Measurements from ENCODE around the gene AXIN1. TPM values are rescaled to one million over a fixed set of nuclear protein-coding genes. Genes with fewer than 3 reads are reported as not detected.

Gene AXIN1
- total and polyA plus RNA-seq, 2 of the 8 experiments (the other 6 are each of a cell fraction or from before 2014, with no cell fraction given): 12.5 to 41.9 TPM

- no peak overlapping the region for H4K8ac ChIP-seq (ENCODE audit: extremely low read depth, insufficient read depth, low read length)
- 94% methylated on average over 31 of the region's 33 CpGs; no CpG with 5 or more reads in 1 of the 2 experiments for WGBS, 2 experiments (ENCODE audit: extremely low coverage in 1 of 2, insufficient coverage in 1 of 2, insufficient read length in 1 of 2, insufficient replicate concordance in 2 of 2, low coverage in 1 of 2, low lambda C conversion rate in 2 of 2, missing lambda C conversion rate in 1 of 2)
- no peaks in the 10 kb centered on the region for H3K23me2 ChIP-seq (ENCODE audit: low read depth, low read length)
- H3K79me2 ChIP-seq (ENCODE audit: control insufficient read depth in 1 of 2, insufficient read depth in 2 of 2, low read length in 2 of 2): no peaks in the 10 kb centered on the region
- H3K23ac ChIP-seq (ENCODE audit: insufficient read length): no peak overlapping the region
- H3K79me1 ChIP-seq (ENCODE audit: low read depth, low read length): no peaks in the 10 kb centered on the region; the same call in 1 of the 2 replicates
- no peaks in the 10 kb centered on the region for H3K4me1 ChIP-seq (replicated peaks in 1 of 4; ENCODE audit: control insufficient read depth in 3 of 4, insufficient read depth in 4 of 4, low read length in 3 of 4)
- H2BK15ac ChIP-seq (ENCODE audit: low read length): no peak overlapping the region
- H3K9ac ChIP-seq (replicated peaks in 1 of 4; ENCODE audit: extremely low read depth in 1 of 4, low read depth in 3 of 4, low read length in 3 of 4): no peak overlapping the region; a peak in 1 of 7 replicates
- no peak overlapping the region for H3K4ac ChIP-seq (replicated peaks; ENCODE audit: insufficient read length, low read depth, low read length)
- H3K56ac ChIP-seq (replicated peaks; ENCODE audit: insufficient read length, low read depth, low read length): no peak overlapping the region
- H3K4me3 ChIP-seq (ENCODE audit: extremely low read depth in 1 of 4, insufficient read depth in 2 of 4, low read depth in 3 of 4, low read length in 4 of 4): no peak overlapping the region
- CTCF ChIA-PET (ENCODE audit: partially characterized antibody): no interaction called here
- no peak overlapping the region for H4K91ac ChIP-seq (replicated peaks; ENCODE audit: insufficient read length, low read length)
- H2BK12ac ChIP-seq (ENCODE audit: low read depth, low read length): no peak overlapping the region
- 0 out of 2 replicates have a peak overlapping the region, but pooled peaks have one; percentile 35 for H2BK5ac ChIP-seq (ENCODE audit: low read depth, low read length)
- peaks cover 0 to 5% of the 10 kb centered on the region in 2 experiments; a peak in 1 of 4 replicates for H3K9me3 ChIP-seq (ENCODE audit: insufficient read depth in 2 of 2, low read depth in 1 of 2, low read length in 1 of 2)
- peaks cover 0 to 6% of the 10 kb centered on the region in 2 experiments for H4K20me1 ChIP-seq (replicated peaks in 1 of 2; ENCODE audit: control insufficient read depth in 1 of 2, insufficient read depth in 2 of 2, low read length in 2 of 2)
- H4K5ac ChIP-seq (ENCODE audit: insufficient read length, low read depth, low read length): no peak overlapping the region
- H3K18ac ChIP-seq (ENCODE audit: extremely low read depth, low read length): no peak overlapping the region
- H2BK20ac ChIP-seq (ENCODE audit: low read length): no peak overlapping the region
- DNase-seq (ENCODE audit: low read depth in 1 of 2, low spot score in 2 of 2): no peak
- H3K36me3 ChIP-seq (ENCODE audit: control insufficient read depth in 2 of 4, insufficient read depth in 4 of 4, low read length in 3 of 4): peaks cover 7 to 24% (median 8%) of the 10 kb centered on the region in 4 experiments; a peak in 6 of 8 replicates
- POLR2A ChIA-PET (ENCODE audit: partially characterized antibody): interaction anchor here (1.4 to 1.8 kb wide), 2 partner anchors 20 to 53 kb away, joined by 4 read pairs; no protein-coding TSS in a partner anchor
- no peak for FAIRE-seq
- H2AK5ac ChIP-seq (ENCODE audit: low read depth, low read length): no peak overlapping the region
- no peak overlapping the region for H2BK120ac ChIP-seq (replicated peaks; ENCODE audit: low read depth, low read length)
- no peaks in the 10 kb centered on the region for H3K27me3 ChIP-seq (replicated peaks in 1 of 4; ENCODE audit: control insufficient read depth in 3 of 4, extremely low read depth in 1 of 4, insufficient read depth in 3 of 4, low read length in 3 of 4)
- H2AFZ ChIP-seq (ENCODE audit: low read length): no peak overlapping the region
- no peak overlapping the region for H3K27ac ChIP-seq (ENCODE audit: low read depth, low read length)
- H3K14ac ChIP-seq (ENCODE audit: insufficient read length): no peak overlapping the region
- no peak overlapping the region for H3K4me2 ChIP-seq (ENCODE audit: insufficient read depth in 1 of 2, low read depth in 2 of 2, low read length in 2 of 2)
- TF ChIP-seq RNF2 (IDR thresholded peaks at IDR 0.05; ENCODE audit: borderline replicate concordance, low read depth, low read length, missing control alignments, poor library complexity, severe bottlenecking) (no peak), E2F6 (IDR thresholded peaks at IDR 0.05) (no peak), SIRT6 (IDR thresholded peaks at IDR 0.05; ENCODE audit: low read length) (no peak), PHF8 (conservative IDR thresholded peaks at IDR 0.05; ENCODE audit: low read depth, low read length) (no peak), CEBPB (IDR thresholded peaks at IDR 0.05; ENCODE audit: low read depth, low read length) (no peak), EGR1 (IDR thresholded peaks at IDR 0.05; ENCODE audit: borderline replicate concordance, low read depth, low read length) (no peak), TAF1 (IDR thresholded peaks at IDR 0.05; ENCODE audit: low read depth, low read length) (no peak), YY1 (IDR thresholded peaks at IDR 0.05; ENCODE audit: low read depth, low read length) (no peak), SRF (IDR thresholded peaks at IDR 0.05; ENCODE audit: low read depth, low read length) (no peak), ZNF274 (IDR thresholded peaks at IDR 0.05; ENCODE audit: borderline replicate concordance, extremely low read depth, low read length) (no peak), SP4 (IDR thresholded peaks at IDR 0.05; ENCODE audit: low read length) (no peak)
Measured at GRCh38 chr16:287981-288920, 64.3 kb downstream of the AXIN1 start.
